ENCODE results near the gene GCAT.
A peak's percentile ranks its signal among the peaks of the same experiment; 100 is the strongest.

- TF ChIP-seq POLR2A (IDR thresholded peaks at IDR 0.05; ENCODE audit: low read depth) (no peak), EP300 (IDR thresholded peaks at IDR 0.05) (no peak)
- TF ChIP-seq, protein P1, sequence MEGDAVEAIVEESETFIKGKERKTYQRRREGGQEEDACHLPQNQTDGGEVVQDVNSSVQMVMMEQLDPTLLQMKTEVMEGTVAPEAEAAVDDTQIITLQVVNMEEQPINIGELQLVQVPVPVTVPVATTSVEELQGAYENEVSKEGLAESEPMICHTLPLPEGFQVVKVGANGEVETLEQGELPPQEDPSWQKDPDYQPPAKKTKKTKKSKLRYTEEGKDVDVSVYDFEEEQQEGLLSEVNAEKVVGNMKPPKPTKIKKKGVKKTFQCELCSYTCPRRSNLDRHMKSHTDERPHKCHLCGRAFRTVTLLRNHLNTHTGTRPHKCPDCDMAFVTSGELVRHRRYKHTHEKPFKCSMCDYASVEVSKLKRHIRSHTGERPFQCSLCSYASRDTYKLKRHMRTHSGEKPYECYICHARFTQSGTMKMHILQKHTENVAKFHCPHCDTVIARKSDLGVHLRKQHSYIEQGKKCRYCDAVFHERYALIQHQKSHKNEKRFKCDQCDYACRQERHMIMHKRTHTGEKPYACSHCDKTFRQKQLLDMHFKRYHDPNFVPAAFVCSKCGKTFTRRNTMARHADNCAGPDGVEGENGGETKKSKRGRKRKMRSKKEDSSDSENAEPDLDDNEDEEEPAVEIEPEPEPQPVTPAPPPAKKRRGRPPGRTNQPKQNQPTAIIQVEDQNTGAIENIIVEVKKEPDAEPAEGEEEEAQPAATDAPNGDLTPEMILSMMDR (IDR thresholded peaks at IDR 0.05): peak in 1 of 3 experiments; percentile 12
Observed at GRCh38 chr22:37781434-37782059, 26.2 kb upstream of the GCAT start.

Data from esophagus muscularis mucosa (tissue), 4 donors.